ENCODE results near the gene SV2B.
A peak's percentile ranks its signal among the peaks of the same experiment; 100 is the strongest.
"Not testable (repeated sequence)": the region's sequence is repeated elsewhere in the genome, so short reads cannot be mapped to it uniquely, and the experiment has no call there.

The SV2B gene

GRCh38 chr15:91073077-91073476 lies 27.0 kb upstream of the SV2B start:
- H3K4me3 ChIP-seq (ENCODE audit: low read depth, low read length): no peak overlapping the region
- TF ChIP-seq, protein P1, sequence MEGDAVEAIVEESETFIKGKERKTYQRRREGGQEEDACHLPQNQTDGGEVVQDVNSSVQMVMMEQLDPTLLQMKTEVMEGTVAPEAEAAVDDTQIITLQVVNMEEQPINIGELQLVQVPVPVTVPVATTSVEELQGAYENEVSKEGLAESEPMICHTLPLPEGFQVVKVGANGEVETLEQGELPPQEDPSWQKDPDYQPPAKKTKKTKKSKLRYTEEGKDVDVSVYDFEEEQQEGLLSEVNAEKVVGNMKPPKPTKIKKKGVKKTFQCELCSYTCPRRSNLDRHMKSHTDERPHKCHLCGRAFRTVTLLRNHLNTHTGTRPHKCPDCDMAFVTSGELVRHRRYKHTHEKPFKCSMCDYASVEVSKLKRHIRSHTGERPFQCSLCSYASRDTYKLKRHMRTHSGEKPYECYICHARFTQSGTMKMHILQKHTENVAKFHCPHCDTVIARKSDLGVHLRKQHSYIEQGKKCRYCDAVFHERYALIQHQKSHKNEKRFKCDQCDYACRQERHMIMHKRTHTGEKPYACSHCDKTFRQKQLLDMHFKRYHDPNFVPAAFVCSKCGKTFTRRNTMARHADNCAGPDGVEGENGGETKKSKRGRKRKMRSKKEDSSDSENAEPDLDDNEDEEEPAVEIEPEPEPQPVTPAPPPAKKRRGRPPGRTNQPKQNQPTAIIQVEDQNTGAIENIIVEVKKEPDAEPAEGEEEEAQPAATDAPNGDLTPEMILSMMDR (IDR thresholded peaks at IDR 0.05; ENCODE audit: low read depth, low read length, missing control alignments): no peak
- DNase-seq (ENCODE audit: low read depth): no peak
- in situ Hi-C loops (cut with HindIII; ENCODE audit: low sequenced_read_pairs): no loop called here

DNA sequence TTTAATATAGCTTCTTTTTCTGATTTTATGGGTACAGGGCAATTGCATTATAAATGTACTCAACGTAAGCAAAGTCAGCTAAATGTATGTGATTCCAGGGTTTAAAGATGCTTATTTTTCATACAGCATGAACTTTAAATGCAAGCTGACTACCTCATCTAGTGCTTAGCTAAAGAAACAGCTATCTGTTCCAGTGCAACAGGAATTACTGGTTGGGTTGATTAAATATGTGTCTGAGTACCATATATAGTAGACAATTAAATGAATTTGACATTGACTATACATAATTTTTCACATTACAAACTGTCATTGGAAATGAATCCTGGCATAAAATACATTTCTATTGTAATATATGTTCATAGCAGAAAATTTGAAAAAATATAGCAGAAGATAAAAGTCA lies 26.3 kb upstream of the SV2B start:
- DNase-seq (ENCODE audit: low read depth): no peak
- H3K4me3 ChIP-seq (ENCODE audit: low read depth, low read length): no peak overlapping the region
- in situ Hi-C loops (cut with HindIII; ENCODE audit: low sequenced_read_pairs): no loop called here
- TF ChIP-seq, protein P1 (IDR thresholded peaks at IDR 0.05; ENCODE audit: low read depth, low read length, missing control alignments): no peak

DNA sequence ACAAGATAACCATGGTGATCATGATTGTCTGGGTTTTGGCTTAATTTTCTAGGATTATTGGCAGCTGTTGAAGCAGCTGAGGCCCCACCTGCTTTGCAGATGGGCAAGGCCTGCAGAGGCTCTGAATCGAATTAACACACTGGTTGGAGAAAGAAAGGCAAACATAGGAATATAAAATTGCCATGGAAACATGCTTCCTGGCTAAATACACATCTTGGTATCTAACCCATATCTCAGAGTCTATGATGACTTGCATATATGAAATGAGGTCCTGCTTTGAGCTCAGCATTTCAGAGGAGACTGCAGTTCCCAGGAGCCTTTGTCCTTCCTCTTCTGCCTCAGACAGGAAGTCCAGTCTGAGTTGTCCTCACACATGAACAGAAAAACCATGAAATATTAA lies 24.3 kb upstream of the SV2B start:
- in situ Hi-C loops (cut with HindIII; ENCODE audit: low sequenced_read_pairs): no loop called here
- H3K4me3 ChIP-seq (ENCODE audit: low read depth, low read length): no peak overlapping the region
- TF ChIP-seq, protein P1 (IDR thresholded peaks at IDR 0.05; ENCODE audit: low read depth, low read length, missing control alignments): no peak
- DNase-seq (ENCODE audit: low read depth): no peak

- H3K4me3 ChIP-seq (ENCODE audit: low read depth, low read length): no peak overlapping the region
- in situ Hi-C loops (cut with HindIII; ENCODE audit: low sequenced_read_pairs): no loop called here
- no peak for DNase-seq (ENCODE audit: low read depth)
- TF ChIP-seq, protein P1 (IDR thresholded peaks at IDR 0.05; ENCODE audit: low read depth, low read length, missing control alignments): no peak
Observed at GRCh38 chr15:91077029-91077428, 23.0 kb upstream of the SV2B start.

DNA sequence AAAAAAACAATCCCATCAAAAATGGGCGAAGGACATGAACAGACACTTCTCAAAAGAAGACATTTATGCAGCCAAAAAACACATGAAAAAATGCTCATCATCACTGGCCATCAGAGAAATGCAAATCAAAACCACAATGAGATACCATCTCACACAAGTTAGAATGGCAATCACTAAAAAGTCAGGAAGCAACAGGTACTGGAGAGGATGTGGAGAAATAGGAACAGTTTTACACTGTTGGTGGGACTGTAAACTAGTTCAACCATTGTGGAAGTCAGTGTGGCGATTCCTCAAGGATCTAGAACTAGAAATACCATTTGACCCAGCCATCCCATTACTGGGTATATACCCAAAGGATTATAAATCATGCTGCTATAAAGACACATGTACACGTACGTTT lies 6.2 kb upstream of the SV2B start:
- DNase-seq (ENCODE audit: low read depth); H3K4me3 ChIP-seq (ENCODE audit: low read depth, low read length); in situ Hi-C loops (cut with HindIII; ENCODE audit: low sequenced_read_pairs): not testable (repeated sequence)

GRCh38 chr15:91098451-91098850 lies 1.6 kb upstream of the SV2B start:
- TF ChIP-seq, protein P1 (IDR thresholded peaks at IDR 0.05; ENCODE audit: low read depth, low read length, missing control alignments): no peak
- in situ Hi-C loops (cut with HindIII; ENCODE audit: low sequenced_read_pairs): no loop called here
- DNase-seq (ENCODE audit: low read depth): no peak
- H3K4me3 ChIP-seq (ENCODE audit: low read depth, low read length): no peak overlapping the region

- no peak for DNase-seq (ENCODE audit: low read depth)
- peak overlapping the region; percentile 38 for H3K4me3 ChIP-seq (ENCODE audit: low read depth, low read length)
- TF ChIP-seq, protein P1 (IDR thresholded peaks at IDR 0.05; ENCODE audit: low read depth, low read length, missing control alignments): peak; percentile 11
- in situ Hi-C loops (cut with HindIII; ENCODE audit: low sequenced_read_pairs): no loop called here
Observed at GRCh38 chr15:91099616-91099994, 452 bp upstream of the SV2B start.
